WTC11 (cell line): ENCODE results near the gene TMEM114. TPM values are rescaled to one million over a fixed set of nuclear protein-coding genes. Genes with fewer than 3 reads are reported as not detected.

Source experiments
- ATAC-seq: fragments of 200-7000 bp; cut with Tn5 transposase; 2 replicates; pipeline ENCODE4 v1.10.0; 2021; ENCODE audit warnings: mild to moderate bottlenecking, moderate library complexity
- CTCF ChIA-PET: fragments of 300-600 bp; sonication (Branson Sonifier 250); formaldehyde crosslinking; loops from one replicate; lab custom pipeline; 2021; ENCODE audit warnings: antibody characterized with exemption; lab: Charles Lee
- POLR2A ChIA-PET: fragments of 350-600 bp; sonication (Branson Sonifier 250); formaldehyde crosslinking; loops from one replicate; lab custom pipeline; 2021; ENCODE audit warnings: antibody characterized with exemption; lab: Charles Lee
- DNase-seq: peaks from one replicate; pipeline ENCODE4 v3.0.0; 2021; ENCODE audit warnings: low spot score
- H3K27ac Mint-ChIP-seq: 2 replicates; pipeline ENCODE4 v1.8.0; 2021; ENCODE audit warnings: mixed read lengths
- H3K27me3 Mint-ChIP-seq: 2 replicates; pipeline ENCODE4 v1.8.0; 2021; ENCODE audit warnings: low read depth, mild to moderate bottlenecking, moderate library complexity, mixed read lengths
- H3K36me3 Mint-ChIP-seq: 2 replicates; pipeline ENCODE4 v1.8.0; 2021; ENCODE audit warnings: mixed read lengths
- H3K4me1 Mint-ChIP-seq: 2 replicates; pipeline ENCODE4 v1.8.0; 2022; ENCODE audit warnings: mixed read lengths
- H3K4me3 Mint-ChIP-seq: 2 replicates; pipeline ENCODE4 v1.8.0; 2021; ENCODE audit warnings: mild to moderate bottlenecking, moderate library complexity, mixed read lengths
- H3K9me3 Mint-ChIP-seq: 2 replicates; pipeline ENCODE4 v1.8.0; 2021; ENCODE audit warnings: mixed read lengths
- IRF2 ChIP-seq: sonication (generic); formaldehyde crosslinking; IDR thresholded peaks from 2 replicates; pipeline ENCODE4 v1.8.0; 2022; ENCODE audit warnings: low read depth, missing genetic modification reagents, borderline replicate concordance
- SOX15 ChIP-seq: fragments of 250-450 bp; sonication (Bioruptor Pico); IDR thresholded peaks from 2 replicates; pipeline ENCODE4 v1.9.0; 2021; ENCODE audit warnings: mild to moderate bottlenecking
- SP1 ChIP-seq: sonication (generic); formaldehyde crosslinking; conservative IDR thresholded peaks from 2 replicates; pipeline ENCODE4 v1.8.1; 2022; ENCODE audit warnings: missing genetic modification reagents
- TEAD1 ChIP-seq: sonication (generic); formaldehyde crosslinking; IDR thresholded peaks from 2 replicates; pipeline ENCODE4 v1.8.0; 2022; ENCODE audit warnings: mild to moderate bottlenecking, missing genetic modification reagents
- ZNF317 ChIP-seq: sonication (generic); formaldehyde crosslinking; IDR thresholded peaks from 2 replicates; pipeline ENCODE4 v1.8.1; 2023; ENCODE audit warnings: low read depth, mild to moderate bottlenecking, moderate library complexity, missing genetic modification reagents, borderline replicate concordance
- ZNF423 ChIP-seq: fragments of 250-450 bp; sonication (Bioruptor Pico); IDR thresholded peaks from 2 replicates; pipeline ENCODE4 v2.1.2; 2022; ENCODE audit warnings: mild to moderate bottlenecking, moderate library complexity
- total RNA-seq: library from RNA; stranded (reverse); gene quantifications from 3 replicates; pipeline ENCODE4 v1.2.3, GENCODE V29; 2021
- TF ChIP-seq, protein P1 (sequence below): fragments of 250-450 bp; sonication (Bioruptor Pico); IDR thresholded peaks from 2 replicates; pipeline ENCODE4 v1.9.0; 2021; ENCODE audit warnings: mild to moderate bottlenecking, borderline replicate concordance
- TF ChIP-seq, protein P2 (sequence below): sonication (generic); formaldehyde crosslinking; conservative IDR thresholded peaks from 2 replicates; pipeline ENCODE4 v1.8.1; 2023; ENCODE audit warnings: mild to moderate bottlenecking, low read depth, missing genetic modification reagents, moderate library complexity
- TF ChIP-seq, protein P3 (sequence below): sonication (generic); formaldehyde crosslinking; IDR thresholded peaks from 2 replicates; pipeline ENCODE4 v1.8.1; 2023; ENCODE audit warnings: mild to moderate bottlenecking, moderate library complexity, missing genetic modification reagents
- TF ChIP-seq, protein P4 (sequence below): sonication (generic); formaldehyde crosslinking; IDR thresholded peaks from 2 replicates; pipeline ENCODE4 v1.8.0; 2022; ENCODE audit warnings: mild to moderate bottlenecking, missing genetic modification reagents
- TF ChIP-seq, protein P5 (sequence below): sonication (generic); formaldehyde crosslinking; IDR thresholded peaks from 2 replicates; pipeline ENCODE4 v1.8.0; 2022; ENCODE audit warnings: mild to moderate bottlenecking, missing genetic modification reagents

The TMEM114 gene
- total RNA-seq, 1 experiment from 2014 or later, result 0.37 TPM

DNA sequence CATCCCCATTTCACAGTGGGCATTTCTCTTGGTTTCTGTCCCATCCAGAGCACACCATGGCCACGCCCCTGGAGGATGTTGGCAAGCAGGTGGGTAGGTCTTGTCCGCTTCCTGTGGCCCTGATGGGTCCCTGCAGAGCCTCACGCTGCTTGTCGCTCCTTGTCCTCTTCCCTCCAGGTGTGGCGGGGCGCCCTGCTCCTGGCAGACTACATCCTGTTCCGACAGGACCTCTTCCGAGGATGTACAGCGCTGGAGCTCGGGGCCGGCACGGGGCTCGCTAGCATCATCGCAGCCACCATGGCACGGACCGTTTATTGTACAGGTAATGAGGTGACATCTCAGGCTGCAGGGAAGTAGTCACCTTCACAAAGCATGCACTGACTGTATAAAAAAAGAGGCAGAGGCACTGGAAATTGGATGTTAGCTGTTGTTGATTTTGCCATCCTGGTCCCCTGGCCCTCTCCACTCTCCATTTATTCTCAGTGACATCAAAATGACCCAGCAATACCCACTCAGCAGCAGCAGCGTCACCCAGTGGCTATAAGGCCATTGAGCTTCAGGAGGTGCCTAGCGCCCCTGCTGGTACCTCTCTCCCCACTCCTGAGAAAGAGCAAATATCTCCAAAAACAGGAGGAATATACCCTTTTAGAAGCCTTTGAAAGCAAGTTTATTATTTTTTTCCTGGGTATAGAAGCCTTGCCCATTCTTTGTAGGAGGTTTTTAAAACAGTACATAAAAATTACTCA is 44.9 kb upstream of the TMEM114 start (continued):
- no peak for TF ChIP-seq SOX15 (CRISPR knock-in tag)
- TF ChIP-seq SP1, result no peak
- no peak for TF ChIP-seq ZNF423
- TF ChIP-seq ZNF317 (CRISPR knock-in tag), result no peak
- no peak for TF ChIP-seq IRF2 (CRISPR knock-in tag)

DNA sequence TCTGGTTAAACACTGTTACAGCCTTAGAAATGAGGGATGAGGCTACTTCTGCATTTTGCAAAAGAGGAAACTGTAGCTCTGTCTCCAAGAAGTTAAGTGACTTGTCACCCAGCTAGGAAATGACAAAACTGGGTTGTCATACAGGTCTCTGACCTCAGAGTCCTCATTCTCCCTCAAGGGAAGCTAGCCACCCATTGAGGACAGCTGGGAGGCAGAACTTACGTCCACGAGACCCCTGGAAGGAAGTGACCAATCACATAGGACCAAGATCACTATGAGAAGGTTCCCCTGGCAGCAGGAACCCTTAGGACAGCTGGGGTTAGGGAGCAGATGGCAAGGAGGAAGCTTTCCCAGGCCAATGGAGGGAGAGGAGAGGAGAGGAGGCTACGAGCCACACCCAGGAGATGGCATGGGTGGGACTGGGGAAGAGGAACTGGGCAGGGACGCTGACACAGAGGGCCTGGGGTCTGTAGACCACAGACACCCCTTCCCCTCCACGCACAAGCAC is 42.4 kb upstream of the TMEM114 start:
- CTCF ChIA-PET, result no interaction called here

DNA sequence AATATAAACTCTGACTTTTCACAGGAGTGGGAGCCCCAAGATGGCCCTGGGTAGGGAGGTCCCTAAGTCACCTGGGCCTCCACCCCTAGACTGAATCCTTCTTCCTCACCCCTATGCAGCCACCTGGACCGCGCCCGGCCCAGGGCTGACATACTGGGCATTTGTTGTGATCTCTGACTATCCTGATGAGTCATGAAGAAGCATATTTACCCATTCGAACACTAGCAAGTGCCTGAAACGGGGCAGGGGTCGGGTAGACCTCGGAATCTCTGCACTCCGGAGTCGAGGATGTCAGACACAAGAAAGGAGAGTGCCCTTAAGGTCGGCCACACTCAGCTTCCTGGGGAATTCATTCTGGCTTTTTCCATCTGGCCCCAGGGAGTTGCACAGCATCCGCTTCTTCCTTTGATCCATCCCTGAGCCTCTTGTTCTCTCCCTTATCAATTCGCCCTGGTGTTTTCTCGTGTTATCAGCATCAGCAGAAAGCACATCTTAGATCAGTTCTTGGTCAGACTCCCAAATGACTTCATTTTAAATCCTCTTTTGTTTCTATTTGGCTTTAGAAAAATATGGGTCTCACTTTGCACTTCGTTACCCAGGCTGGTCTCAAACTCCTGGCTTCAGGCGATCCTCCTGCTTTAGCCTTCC is 41.6 kb upstream of the TMEM114 start:
- H3K4me1 Mint-ChIP-seq, result no peaks in the 10 kb centered on the region
- no peak overlapping the region for H3K27ac Mint-ChIP-seq
- no peak for DNase-seq
- H3K27me3 Mint-ChIP-seq, result no peaks in the 10 kb centered on the region
- no peak for ATAC-seq
- no peak overlapping the region for H3K4me3 Mint-ChIP-seq
- CTCF ChIA-PET, result interaction anchor here (1.3 kb wide), 1 partner anchor 62 kb away, joined by 4 read pairs; no protein-coding TSS in a partner anchor
- no peaks in the 10 kb centered on the region for H3K9me3 Mint-ChIP-seq
- peaks cover 72% of the 10 kb centered on the region for H3K36me3 Mint-ChIP-seq
- TF ChIP-seq, protein P1, sequence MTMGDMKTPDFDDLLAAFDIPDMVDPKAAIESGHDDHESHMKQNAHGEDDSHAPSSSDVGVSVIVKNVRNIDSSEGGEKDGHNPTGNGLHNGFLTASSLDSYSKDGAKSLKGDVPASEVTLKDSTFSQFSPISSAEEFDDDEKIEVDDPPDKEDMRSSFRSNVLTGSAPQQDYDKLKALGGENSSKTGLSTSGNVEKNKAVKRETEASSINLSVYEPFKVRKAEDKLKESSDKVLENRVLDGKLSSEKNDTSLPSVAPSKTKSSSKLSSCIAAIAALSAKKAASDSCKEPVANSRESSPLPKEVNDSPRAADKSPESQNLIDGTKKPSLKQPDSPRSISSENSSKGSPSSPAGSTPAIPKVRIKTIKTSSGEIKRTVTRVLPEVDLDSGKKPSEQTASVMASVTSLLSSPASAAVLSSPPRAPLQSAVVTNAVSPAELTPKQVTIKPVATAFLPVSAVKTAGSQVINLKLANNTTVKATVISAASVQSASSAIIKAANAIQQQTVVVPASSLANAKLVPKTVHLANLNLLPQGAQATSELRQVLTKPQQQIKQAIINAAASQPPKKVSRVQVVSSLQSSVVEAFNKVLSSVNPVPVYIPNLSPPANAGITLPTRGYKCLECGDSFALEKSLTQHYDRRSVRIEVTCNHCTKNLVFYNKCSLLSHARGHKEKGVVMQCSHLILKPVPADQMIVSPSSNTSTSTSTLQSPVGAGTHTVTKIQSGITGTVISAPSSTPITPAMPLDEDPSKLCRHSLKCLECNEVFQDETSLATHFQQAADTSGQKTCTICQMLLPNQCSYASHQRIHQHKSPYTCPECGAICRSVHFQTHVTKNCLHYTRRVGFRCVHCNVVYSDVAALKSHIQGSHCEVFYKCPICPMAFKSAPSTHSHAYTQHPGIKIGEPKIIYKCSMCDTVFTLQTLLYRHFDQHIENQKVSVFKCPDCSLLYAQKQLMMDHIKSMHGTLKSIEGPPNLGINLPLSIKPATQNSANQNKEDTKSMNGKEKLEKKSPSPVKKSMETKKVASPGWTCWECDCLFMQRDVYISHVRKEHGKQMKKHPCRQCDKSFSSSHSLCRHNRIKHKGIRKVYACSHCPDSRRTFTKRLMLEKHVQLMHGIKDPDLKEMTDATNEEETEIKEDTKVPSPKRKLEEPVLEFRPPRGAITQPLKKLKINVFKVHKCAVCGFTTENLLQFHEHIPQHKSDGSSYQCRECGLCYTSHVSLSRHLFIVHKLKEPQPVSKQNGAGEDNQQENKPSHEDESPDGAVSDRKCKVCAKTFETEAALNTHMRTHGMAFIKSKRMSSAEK (CRISPR knock-in tag), result no peak
- TF ChIP-seq, protein P2, sequence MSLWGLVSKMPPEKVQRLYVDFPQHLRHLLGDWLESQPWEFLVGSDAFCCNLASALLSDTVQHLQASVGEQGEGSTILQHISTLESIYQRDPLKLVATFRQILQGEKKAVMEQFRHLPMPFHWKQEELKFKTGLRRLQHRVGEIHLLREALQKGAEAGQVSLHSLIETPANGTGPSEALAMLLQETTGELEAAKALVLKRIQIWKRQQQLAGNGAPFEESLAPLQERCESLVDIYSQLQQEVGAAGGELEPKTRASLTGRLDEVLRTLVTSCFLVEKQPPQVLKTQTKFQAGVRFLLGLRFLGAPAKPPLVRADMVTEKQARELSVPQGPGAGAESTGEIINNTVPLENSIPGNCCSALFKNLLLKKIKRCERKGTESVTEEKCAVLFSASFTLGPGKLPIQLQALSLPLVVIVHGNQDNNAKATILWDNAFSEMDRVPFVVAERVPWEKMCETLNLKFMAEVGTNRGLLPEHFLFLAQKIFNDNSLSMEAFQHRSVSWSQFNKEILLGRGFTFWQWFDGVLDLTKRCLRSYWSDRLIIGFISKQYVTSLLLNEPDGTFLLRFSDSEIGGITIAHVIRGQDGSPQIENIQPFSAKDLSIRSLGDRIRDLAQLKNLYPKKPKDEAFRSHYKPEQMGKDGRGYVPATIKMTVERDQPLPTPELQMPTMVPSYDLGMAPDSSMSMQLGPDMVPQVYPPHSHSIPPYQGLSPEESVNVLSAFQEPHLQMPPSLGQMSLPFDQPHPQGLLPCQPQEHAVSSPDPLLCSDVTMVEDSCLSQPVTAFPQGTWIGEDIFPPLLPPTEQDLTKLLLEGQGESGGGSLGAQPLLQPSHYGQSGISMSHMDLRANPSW, result no peak
- TF ChIP-seq, protein P3, sequence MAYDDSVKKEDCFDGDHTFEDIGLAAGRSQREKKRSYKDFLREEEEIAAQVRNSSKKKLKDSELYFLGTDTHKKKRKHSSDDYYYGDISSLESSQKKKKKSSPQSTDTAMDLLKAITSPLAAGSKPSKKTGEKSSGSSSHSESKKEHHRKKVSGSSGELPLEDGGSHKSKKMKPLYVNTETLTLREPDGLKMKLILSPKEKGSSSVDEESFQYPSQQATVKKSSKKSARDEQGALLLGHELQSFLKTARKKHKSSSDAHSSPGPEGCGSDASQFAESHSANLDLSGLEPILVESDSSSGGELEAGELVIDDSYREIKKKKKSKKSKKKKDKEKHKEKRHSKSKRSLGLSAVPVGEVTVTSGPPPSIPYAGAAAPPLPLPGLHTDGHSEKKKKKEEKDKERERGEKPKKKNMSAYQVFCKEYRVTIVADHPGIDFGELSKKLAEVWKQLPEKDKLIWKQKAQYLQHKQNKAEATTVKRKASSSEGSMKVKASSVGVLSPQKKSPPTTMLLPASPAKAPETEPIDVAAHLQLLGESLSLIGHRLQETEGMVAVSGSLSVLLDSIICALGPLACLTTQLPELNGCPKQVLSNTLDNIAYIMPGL (CRISPR knock-in tag), result no peak
- TF ChIP-seq, protein P4, sequence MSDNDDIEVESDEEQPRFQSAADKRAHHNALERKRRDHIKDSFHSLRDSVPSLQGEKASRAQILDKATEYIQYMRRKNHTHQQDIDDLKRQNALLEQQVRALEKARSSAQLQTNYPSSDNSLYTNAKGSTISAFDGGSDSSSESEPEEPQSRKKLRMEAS (CRISPR knock-in tag), result no peak
- TF ChIP-seq, all 79 proteins: peak for 0
- POLR2A ChIA-PET, result no interaction called here

More for the DNA sequence above, 42.4 kb upstream of the TMEM114 start:
- H3K36me3 Mint-ChIP-seq, result peaks cover 70% of the 10 kb centered on the region
- ATAC-seq, result no peak
- no peak for TF ChIP-seq ZNF317 (CRISPR knock-in tag)
- TF ChIP-seq, protein P5, sequence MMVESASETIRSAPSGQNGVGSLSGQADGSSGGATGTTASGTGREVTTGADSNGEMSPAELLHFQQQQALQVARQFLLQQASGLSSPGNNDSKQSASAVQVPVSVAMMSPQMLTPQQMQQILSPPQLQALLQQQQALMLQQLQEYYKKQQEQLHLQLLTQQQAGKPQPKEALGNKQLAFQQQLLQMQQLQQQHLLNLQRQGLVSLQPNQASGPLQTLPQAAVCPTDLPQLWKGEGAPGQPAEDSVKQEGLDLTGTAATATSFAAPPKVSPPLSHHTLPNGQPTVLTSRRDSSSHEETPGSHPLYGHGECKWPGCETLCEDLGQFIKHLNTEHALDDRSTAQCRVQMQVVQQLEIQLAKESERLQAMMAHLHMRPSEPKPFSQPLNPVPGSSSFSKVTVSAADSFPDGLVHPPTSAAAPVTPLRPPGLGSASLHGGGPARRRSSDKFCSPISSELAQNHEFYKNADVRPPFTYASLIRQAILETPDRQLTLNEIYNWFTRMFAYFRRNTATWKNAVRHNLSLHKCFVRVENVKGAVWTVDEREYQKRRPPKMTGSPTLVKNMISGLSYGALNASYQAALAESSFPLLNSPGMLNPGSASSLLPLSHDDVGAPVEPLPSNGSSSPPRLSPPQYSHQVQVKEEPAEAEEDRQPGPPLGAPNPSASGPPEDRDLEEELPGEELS (CRISPR knock-in tag), result no peak
- TF ChIP-seq TEAD1, result no peak
- TF ChIP-seq IRF2 (CRISPR knock-in tag), result no peak
- H3K9me3 Mint-ChIP-seq, result no peaks in the 10 kb centered on the region
- no peaks in the 10 kb centered on the region for H3K27me3 Mint-ChIP-seq
- H3K27ac Mint-ChIP-seq, result no peak overlapping the region
- H3K4me1 Mint-ChIP-seq, result no peaks in the 10 kb centered on the region
- no peak overlapping the region for H3K4me3 Mint-ChIP-seq
- DNase-seq, result no peak
- POLR2A ChIA-PET, result no interaction called here
